Activated naive CD4-positive, alpha-beta T cell (primary cell): ENCODE measurements around the gene ATP1A1.

Source experiments
- DNase-seq, 4 experiments: peaks; one replicate each; lab custom pipeline; 2025; lab: John Stamatoyannopoulos, UW

ATP1A1 gene

GRCh38 chr1:116391185-116391584 lies 18.1 kb downstream of the ATP1A1 start:
- no peak for DNase-seq

GRCh38 chr1:116392717-116393404 lies 19.8 kb downstream of the ATP1A1 start:
- no peak for DNase-seq

GRCh38 chr1:116393792-116394191 lies 20.7 kb downstream of the ATP1A1 start:
- DNase-seq = no peak

- no peak for DNase-seq
These were observed 21.2 kb downstream of the ATP1A1 start for GRCh38 chr1:116394270-116394669.

- no peak for DNase-seq
These were observed 23.7 kb downstream of the ATP1A1 start for GRCh38 chr1:116396769-116397168.

- no peak for DNase-seq
These were observed 24.7 kb downstream of the ATP1A1 start for GRCh38 chr1:116397728-116398127.

GRCh38 chr1:116400780-116401179 lies 27.7 kb downstream of the ATP1A1 start:
- no peak for DNase-seq

GRCh38 chr1:116401646-116402176 lies 28.7 kb downstream of the ATP1A1 start:
- no peak for DNase-seq

GRCh38 chr1:116402333-116402732 lies 29.3 kb downstream of the ATP1A1 start:
- no peak for DNase-seq

GRCh38 chr1:116403496-116404136 lies 30.6 kb downstream of the ATP1A1 start:
- no peak for DNase-seq

- DNase-seq = no peak
These were observed 31.7 kb downstream of the ATP1A1 start for GRCh38 chr1:116404699-116405098.

GRCh38 chr1:116405241-116406135 lies 32.4 kb downstream of the ATP1A1 start:
- DNase-seq = no peak

- no peak for DNase-seq
These were observed 34.0 kb downstream of the ATP1A1 start for GRCh38 chr1:116407033-116407432.

GRCh38 chr1:116408193-116408592 lies 35.1 kb downstream of the ATP1A1 start:
- DNase-seq = no peak

- no peak for DNase-seq
These were observed 36.0 kb downstream of the ATP1A1 start for GRCh38 chr1:116408803-116409720.

- DNase-seq = no peak
These were observed 36.7 kb downstream of the ATP1A1 start for GRCh38 chr1:116409751-116410191.

GRCh38 chr1:116411784-116412479 lies 38.9 kb downstream of the ATP1A1 start:
- no peak for DNase-seq

- no peak for DNase-seq
These were observed 39.4 kb downstream of the ATP1A1 start for GRCh38 chr1:116412480-116412798.

- DNase-seq = no peak
These were observed 39.9 kb downstream of the ATP1A1 start for GRCh38 chr1:116412898-116413297.

GRCh38 chr1:116413414-116413813 lies 40.4 kb downstream of the ATP1A1 start:
- no peak for DNase-seq

GRCh38 chr1:116414364-116414763 lies 41.3 kb downstream of the ATP1A1 start:
- no peak for DNase-seq
